ENCODE measurements around the gene MSH6. TPM values are rescaled to one million over a fixed set of nuclear protein-coding genes. Genes with fewer than 3 reads are reported as not detected.

MSH6 gene
- total and polyA plus RNA-seq, 2 experiments from 2014 or later = 109 to 311 TPM

GRCh38 chr2:47751856-47752414 lies 31.0 kb upstream of the MSH6 start:
- ATAC-seq (no peak), DNase-seq (ENCODE audit: low spot score) (no peak)
- no peak for TF ChIP-seq EZH2 (IDR thresholded peaks at IDR 0.05; ENCODE audit: low read depth, unreplicated experiment)
- no peak for TF ChIP-seq ETS1 (IDR thresholded peaks at IDR 0.05)
- TF ChIP-seq STAT1 (IDR thresholded peaks at IDR 0.05; ENCODE audit: unreplicated experiment) = no peak
- no peak for TF ChIP-seq ZNF114 (CRISPR knock-in tag; IDR thresholded peaks at IDR 0.05)
- no peak for TF ChIP-seq CREB1 (CRISPR knock-in tag; IDR thresholded peaks at IDR 0.05; ENCODE audit: low read depth)
- TF ChIP-seq CTCF (conservative IDR thresholded peaks at IDR 0.05; ENCODE audit: low read depth in 2 of 2) = no peak
- no peak for TF ChIP-seq JUNB (IDR thresholded peaks at IDR 0.05; ENCODE audit: unreplicated experiment)
- TF ChIP-seq NANOG (IDR thresholded peaks at IDR 0.05; ENCODE audit: borderline replicate concordance) = no peak
- no peak for TF ChIP-seq REST (IDR thresholded peaks at IDR 0.05; ENCODE audit: unreplicated experiment)
- no peak for TF ChIP-seq POLR2AphosphoS5 (IDR thresholded peaks at IDR 0.05; ENCODE audit: low read depth)
- no peak for TF ChIP-seq EZH2phosphoT487 (IDR thresholded peaks at IDR 0.05; ENCODE audit: unreplicated experiment)
- H3K27me3 Mint-ChIP-seq (ENCODE audit: insufficient read depth, low read depth, poor library complexity) = peaks cover 2% of the 10 kb centered on the region
- Histone ChIP-seq H4K20me1 (replicated peaks; ENCODE audit: insufficient read depth) (no peaks in the 10 kb centered on the region), H3K36me3 (ENCODE audit: insufficient read depth) (peaks cover 8% of the 10 kb centered on the region), H3K27me3 (ENCODE audit: insufficient read depth) (no peaks in the 10 kb centered on the region), H3K4me2 (no peak overlapping the region), H3K4me1 (ENCODE audit: insufficient read depth) (peaks cover 3% of the 10 kb centered on the region), H3K27ac (ENCODE audit: low read depth) (no peak overlapping the region), H3F3A (replicated peaks; ENCODE audit: low read depth) (no peaks in the 10 kb centered on the region), H2AFZ (peak overlapping the region; percentile 33), H3K9me2 (ENCODE audit: insufficient read depth) (no peaks in the 10 kb centered on the region), H3K4me3 (no peak overlapping the region), H3K79me2 (replicated peaks; ENCODE audit: insufficient read depth) (no peaks in the 10 kb centered on the region)
- peaks cover 31% of the 10 kb centered on the region for H3K9me3 Mint-ChIP-seq
- peaks cover 27% of the 10 kb centered on the region for H3K36me3 Mint-ChIP-seq (ENCODE audit: low read depth)
- peaks cover 12% of the 10 kb centered on the region; the same call in 2 of the 3 replicates for H3K4me1 Mint-ChIP-seq
- H3K27ac Mint-ChIP-seq = no peak overlapping the region
- H3K4me3 Mint-ChIP-seq = no peak overlapping the region

All from GM23338 (cell line).